Activated gamma-delta T cell treated with Interleukin-2 at 50 U/mL for 16 hours (primary cell): ENCODE measurements around the gene RCOR3.

ENCODE experiments used
- DNase-seq: peaks from one replicate; pipeline ENCODE4 v3.0.0-alpha.2; 2020

The RCOR3 gene

GRCh38 chr1:211326140-211326527, 67.0 kb downstream of the RCOR3 start:
- DNase-seq = no peak

GRCh38 chr1:211326528-211327345, 67.6 kb downstream of the RCOR3 start, which contains the start of gene TRAF5:
TSS of gene TRAF5 (plus strand) at chr1:211326833. CDS start at chr1:211353240, 26,407 bp downstream.
- peak; percentile 42 for DNase-seq

- peak; percentile 37 for DNase-seq
These were observed 68.3 kb downstream of the RCOR3 start for GRCh38 chr1:211327346-211327921.

GRCh38 chr1:211328084-211328694, 69.0 kb downstream of the RCOR3 start:
- no peak for DNase-seq

- DNase-seq = no peak
These were observed 69.8 kb downstream of the RCOR3 start for GRCh38 chr1:211328866-211329475.

GRCh38 chr1:211329764-211330201, 70.6 kb downstream of the RCOR3 start:
- DNase-seq = no peak

GRCh38 chr1:211330282-211330936, 71.2 kb downstream of the RCOR3 start:
- DNase-seq = no peak

GRCh38 chr1:211331011-211331709, 72.0 kb downstream of the RCOR3 start:
- no peak for DNase-seq

GRCh38 chr1:211332036-211332616, 73.0 kb downstream of the RCOR3 start:
- DNase-seq = no peak

- DNase-seq = no peak
These were observed 73.7 kb downstream of the RCOR3 start for GRCh38 chr1:211332830-211333229.

- no peak for DNase-seq
These were observed 74.7 kb downstream of the RCOR3 start for GRCh38 chr1:211333906-211334305.

- no peak for DNase-seq
These were observed 75.8 kb downstream of the RCOR3 start for GRCh38 chr1:211334986-211335385.

- DNase-seq = no peak
These were observed 76.5 kb downstream of the RCOR3 start for GRCh38 chr1:211335522-211336157.

- no peak for DNase-seq
These were observed 77.0 kb downstream of the RCOR3 start for GRCh38 chr1:211336161-211336560.

- no peak for DNase-seq
These were observed 77.6 kb downstream of the RCOR3 start for GRCh38 chr1:211336775-211337174.

- DNase-seq = no peak
These were observed 78.5 kb downstream of the RCOR3 start for GRCh38 chr1:211337430-211338223.

- no peak for DNase-seq
These were observed 79.1 kb downstream of the RCOR3 start for GRCh38 chr1:211338224-211338620.

GRCh38 chr1:211339631-211340041, 80.5 kb downstream of the RCOR3 start:
- DNase-seq = no peak

GRCh38 chr1:211340622-211341507, 81.7 kb downstream of the RCOR3 start:
- DNase-seq = no peak
